ENCODE measurements around the gene CST6.
"Not testable (repeated sequence)": the region's sequence is repeated elsewhere in the genome, so short reads cannot be mapped to it uniquely, and the experiment has no call there.

CST6 gene

GRCh38 chr11:66015936-66016792, 4.4 kb downstream of the CST6 start:
- no peak for DNase-seq

GRCh38 chr11:66016793-66017177, 5.0 kb downstream of the CST6 start:
- no peak for DNase-seq

GRCh38 chr11:66017321-66017720, 5.5 kb downstream of the CST6 start:
- DNase-seq = no peak

GRCh38 chr11:66020212-66020611, 8.4 kb downstream of the CST6 start:
- no peak for DNase-seq

- peak in 1 of 2 experiments; percentile 36 for DNase-seq
Observed at GRCh38 chr11:66020618-66021357, 9.0 kb downstream of the CST6 start.

- peak; percentile 85 to 88 for DNase-seq
Observed at GRCh38 chr11:66022401-66023185, 10.8 kb downstream of the CST6 start.

GRCh38 chr11:66023186-66023440, 11.3 kb downstream of the CST6 start:
- DNase-seq = not testable (repeated sequence)

GRCh38 chr11:66026017-66026529, 14.3 kb downstream of the CST6 start, which contains the start of gene CATSPER1:
Gene CATSPER1 (minus strand): TSS chr11:66026479. CDS start chr11:66026379, 100 bp downstream.
- DNase-seq = no peak

- DNase-seq = no peak
Observed at GRCh38 chr11:66032957-66033735, 21.3 kb downstream of the CST6 start.

GRCh38 chr11:66035653-66036333, 24.0 kb downstream of the CST6 start:
- no peak for DNase-seq

GRCh38 chr11:66036334-66036710, 24.5 kb downstream of the CST6 start:
- no peak for DNase-seq

GRCh38 chr11:66037327-66037726, 25.5 kb downstream of the CST6 start:
- no peak for DNase-seq

GRCh38 chr11:66039765-66040164, 28.0 kb downstream of the CST6 start:
- no peak for DNase-seq

GRCh38 chr11:66042227-66042995, 30.6 kb downstream of the CST6 start:
- no peak for DNase-seq

GRCh38 chr11:66042996-66043906, 31.4 kb downstream of the CST6 start:
- DNase-seq = no peak

- DNase-seq = no peak
Observed at GRCh38 chr11:66044757-66045156, 32.9 kb downstream of the CST6 start.

- DNase-seq = peak; percentile 83 to 88
Observed at GRCh38 chr11:66045177-66045639, 33.4 kb downstream of the CST6 start.

GRCh38 chr11:66046901-66047300, 35.1 kb downstream of the CST6 start:
- no peak for DNase-seq

GRCh38 chr11:66047541-66048365, 35.9 kb downstream of the CST6 start:
- no peak for DNase-seq

Data from activated CD4-positive, alpha-beta T cell treated with anti-CD3 and anti-CD28 coated beads, Interleukin-2, amount 50 U/mL, for 48 hours (primary cell).